PC-3 (cell line): ENCODE measurements around the gene SRGAP1. TPM values are rescaled to one million over a fixed set of nuclear protein-coding genes. Genes with fewer than 3 reads are reported as not detected.

Source experiments
- ATAC-seq: fragments of 200-7000 bp; cut with Tn5 transposase; 2 replicates; pipeline ENCODE4 v1.9.1; 2020; ENCODE audit warnings: mild to moderate bottlenecking, moderate library complexity
- BruUV-seq: library from RNA; stranded (reverse); fragments of 400-500 nt; replicated peaks from 2 replicates; lab custom pipeline; 2021; lab: Mats Ljungman, UMichigan
- CTCF ChIA-PET: fragments of 300-600 bp; sonication (Branson Sonifier 250); formaldehyde crosslinking; loops from one replicate; lab custom pipeline; 2022; ENCODE audit warnings: antibody characterized with exemption; lab: Charles Lee
- POLR2A ChIA-PET: fragments of 300-600 bp; sonication (Branson Sonifier 250); formaldehyde crosslinking; loops from one replicate; lab custom pipeline; 2022; ENCODE audit warnings: antibody characterized with exemption; ENCODE audit not compliant: unreplicated experiment; lab: Charles Lee
- DNase-seq: peaks from one replicate; pipeline ENCODE4 v3.0.0-alpha.2; 2015
- H2AFZ ChIP-seq: fragments of 300-600 bp; sonication (generic); 2 replicates; pipeline ENCODE4 v1.6.0; 2016; ENCODE audit warnings: antibody characterized with exemption, low read length
- H3F3A ChIP-seq: fragments of 300-600 bp; sonication (generic); one replicate; pipeline ENCODE4 v1.6.0; 2017; ENCODE audit warnings: antibody characterized with exemption, low read length, control low read depth, mild to moderate bottlenecking; ENCODE audit not compliant: unreplicated experiment
- H3K27ac ChIP-seq: fragments of 300-600 bp; sonication (generic); 2 replicates; pipeline ENCODE4 v1.5.1; 2016; ENCODE audit warnings: mild to moderate bottlenecking, low read length
- H3K27me3 ChIP-seq: fragments of 300-600 bp; sonication (generic); 2 replicates; pipeline ENCODE4 v1.6.1; 2016; ENCODE audit warnings: low read length, mixed read lengths
- H3K36me3 ChIP-seq: fragments of 300-600 bp; sonication (generic); 2 replicates; pipeline ENCODE4 v1.6.1; 2016; ENCODE audit warnings: low read depth, mixed run types, low read length, mixed read lengths
- H3K4me1 ChIP-seq: fragments of 300-600 bp; sonication (generic); 2 replicates; pipeline ENCODE4 v1.5.1; 2016; ENCODE audit warnings: low read length; ENCODE audit not compliant: insufficient read depth
- H3K4me2 ChIP-seq: fragments of 300-600 bp; sonication (generic); 2 replicates; pipeline ENCODE4 v1.6.0; 2016; ENCODE audit warnings: low read length
- H3K4me3 ChIP-seq: fragments of 300-600 bp; sonication (generic); 2 replicates; pipeline ENCODE4 v1.5.1; 2016; ENCODE audit warnings: mild to moderate bottlenecking, low read length, mixed read lengths
- H3K79me2 ChIP-seq: fragments of 300-600 bp; sonication (generic); 2 replicates; pipeline ENCODE4 v1.6.1; 2017; ENCODE audit warnings: low read length, mixed read lengths
- H3K9ac ChIP-seq: fragments of 300-600 bp; sonication (generic); 2 replicates; pipeline ENCODE4 v1.6.0; 2016; ENCODE audit warnings: mild to moderate bottlenecking, low read length
- H3K9me2 ChIP-seq: fragments of 300-600 bp; sonication (generic); replicated peaks from 2 replicates; pipeline ENCODE4 v1.6.1; 2016; ENCODE audit warnings: mixed run types, low read length, mixed read lengths
- H3K9me3 ChIP-seq: fragments of 300-600 bp; sonication (generic); 2 replicates; pipeline ENCODE4 v1.6.1; 2016; ENCODE audit warnings: low read length, mixed read lengths
- H4K20me1 ChIP-seq: fragments of 300-600 bp; sonication (generic); 2 replicates; pipeline ENCODE4 v1.6.1; 2016; ENCODE audit warnings: low read length, mixed read lengths
- CTCF ChIP-seq: fragments of 300-600 bp; sonication (generic); conservative IDR thresholded peaks from 2 replicates; pipeline ENCODE4 v1.5.1; 2017; ENCODE audit warnings: antibody characterized with exemption, low read depth, mild to moderate bottlenecking, low read length
- EZH2 ChIP-seq: fragments of 300-600 bp; sonication (generic); IDR thresholded peaks from one replicate; pipeline ENCODE4 v1.6.1; 2017; ENCODE audit warnings: antibody characterized with exemption, mild to moderate bottlenecking, low read length; ENCODE audit not compliant: unreplicated experiment
- EZH2phosphoT487 ChIP-seq: fragments of 300-600 bp; sonication (generic); IDR thresholded peaks from 2 replicates; pipeline ENCODE4 v1.6.1; 2018; ENCODE audit warnings: mild to moderate bottlenecking, antibody characterized with exemption, low read length, borderline replicate concordance
- intact Hi-C: fragments of 100-400 bp; cut with micrococcal nuclease; formaldehyde crosslinking; loops from 2 replicates; pipeline ENCODE4 v1.9.0; 2023
- total RNA-seq: library from RNA; depleted of rRNA; stranded (reverse); fragments of >200 nt; gene quantifications from 2 replicates; pipeline ENCODE4 v1.2.3, GENCODE V29; 2014

SRGAP1 gene
- total RNA-seq, 1 experiment from 2014 or later = 11.0 TPM

GRCh38 chr12:63913929-63914328 is 69.4 kb downstream of the SRGAP1 start:
- Histone ChIP-seq H3K9ac (no peak overlapping the region), H3F3A (peaks cover 22% of the 10 kb centered on the region), H3K27me3 (no peaks in the 10 kb centered on the region), H3K4me1 (peaks cover 47% of the 10 kb centered on the region), H3K36me3 (no peaks in the 10 kb centered on the region), H3K4me2 (no peak overlapping the region), H3K27ac (peak overlapping the region; percentile 19; the same call in 1 of the 2 replicates), H3K9me3 (no peaks in the 10 kb centered on the region), H3K79me2 (peaks cover 83% of the 10 kb centered on the region), H3K9me2 (no peaks in the 10 kb centered on the region), H2AFZ (no peak overlapping the region), H3K4me3 (no peak overlapping the region), H4K20me1 (no peaks in the 10 kb centered on the region)
- intact Hi-C loops = no loop called here
- no peak for TF ChIP-seq CTCF
- no peak for TF ChIP-seq EZH2phosphoT487
- TF ChIP-seq EZH2 = no peak
- DNase-seq (no peak), ATAC-seq (no peak)
- ChIA-PET POLR2A (interaction anchor here (0.6 kb wide), 1 partner anchor 70 kb away, joined by 3 read pairs; no protein-coding TSS in a partner anchor), CTCF (no interaction called here)
- BruUV-seq = no TSS peak

DNA sequence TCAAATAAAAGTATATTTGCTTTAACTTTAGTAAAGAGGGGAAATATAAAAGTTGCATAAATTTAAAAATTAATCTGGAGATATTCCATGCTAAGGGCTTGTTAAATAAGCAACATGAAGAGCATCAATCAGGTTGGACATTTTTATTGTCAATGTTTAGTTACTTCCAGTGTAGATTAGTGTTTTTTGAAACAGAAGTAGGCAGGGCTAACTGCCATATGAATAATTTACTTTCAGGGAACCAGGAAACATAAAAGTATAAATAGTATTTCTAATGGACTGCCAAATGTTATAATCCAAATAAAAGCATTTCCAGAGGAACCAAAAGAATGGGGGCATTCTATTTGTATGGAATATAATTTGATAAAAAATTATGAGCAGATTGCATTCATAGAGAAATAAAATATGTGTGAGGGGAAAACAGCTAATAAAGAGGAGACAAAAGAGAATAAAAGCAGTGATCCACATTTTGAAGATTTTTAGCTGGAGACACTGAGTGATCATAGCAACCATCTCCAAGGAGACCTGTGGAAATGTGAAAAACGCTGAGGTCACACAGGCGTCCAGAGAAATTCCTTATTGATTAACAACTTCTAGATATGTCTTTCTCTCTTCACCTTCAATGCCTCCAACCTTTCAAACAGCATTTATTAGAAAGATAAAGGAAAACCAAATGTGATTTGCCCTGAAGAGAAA is 70.8 kb downstream of the SRGAP1 start:
- ChIA-PET CTCF (no interaction called here), POLR2A (no interaction called here)
- Histone ChIP-seq H3K4me1 (peaks cover 58% of the 10 kb centered on the region), H3K4me3 (no peak overlapping the region), H3K9ac (peak overlapping the region; percentile 90), H3K4me2 (peak overlapping the region; percentile 82), H2AFZ (no peak overlapping the region), H4K20me1 (no peaks in the 10 kb centered on the region), H3K9me2 (no peaks in the 10 kb centered on the region), H3K36me3 (no peaks in the 10 kb centered on the region), H3K27ac (peak overlapping the region; percentile 99), H3F3A (peaks cover 22% of the 10 kb centered on the region), H3K9me3 (no peaks in the 10 kb centered on the region), H3K27me3 (no peaks in the 10 kb centered on the region), H3K79me2 (peaks cover 79% of the 10 kb centered on the region)
- ATAC-seq = no peak
- intact Hi-C loops = loop anchor here (1.0 to 5.0 kb wide), 2 partner anchors 172 to 307 kb away; partner anchors contain the start of gene KICS2
- peak; percentile 48 for DNase-seq
- BruUV-seq = no TSS peak
- TF ChIP-seq EZH2phosphoT487 = no peak
- no peak for TF ChIP-seq EZH2
- TF ChIP-seq CTCF = no peak
